HG03280 (cell line): ENCODE results near the gene SULT1B1.

Experiments
- ATAC-seq: cut with Tn5 transposase; IDR thresholded peaks from one replicate; pipeline ENCODE4 v1.9.1; 2021; ENCODE audit warnings: mild to moderate bottlenecking, moderate library complexity; ENCODE audit not compliant: unreplicated experiment

The SULT1B1 gene

DNA sequence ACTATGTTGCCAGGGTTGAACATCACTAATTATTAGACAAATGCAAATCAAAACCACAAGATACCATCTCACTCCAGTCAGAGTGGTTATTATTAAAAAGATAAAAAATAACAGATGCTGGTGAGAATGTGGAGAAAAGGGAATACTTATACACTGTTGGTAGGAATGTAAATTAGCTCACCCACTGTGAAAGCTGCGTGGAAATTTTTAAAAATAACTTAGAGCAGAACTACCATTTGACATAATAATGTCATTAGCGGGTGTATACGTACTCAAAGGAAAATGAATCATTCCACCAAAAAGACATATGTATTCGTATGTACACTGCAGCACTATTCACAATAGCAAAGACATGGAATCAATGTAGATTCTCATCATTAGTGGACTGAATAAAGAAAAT lies 58.7 kb downstream of the SULT1B1 start:
- ATAC-seq: no peak

DNA sequence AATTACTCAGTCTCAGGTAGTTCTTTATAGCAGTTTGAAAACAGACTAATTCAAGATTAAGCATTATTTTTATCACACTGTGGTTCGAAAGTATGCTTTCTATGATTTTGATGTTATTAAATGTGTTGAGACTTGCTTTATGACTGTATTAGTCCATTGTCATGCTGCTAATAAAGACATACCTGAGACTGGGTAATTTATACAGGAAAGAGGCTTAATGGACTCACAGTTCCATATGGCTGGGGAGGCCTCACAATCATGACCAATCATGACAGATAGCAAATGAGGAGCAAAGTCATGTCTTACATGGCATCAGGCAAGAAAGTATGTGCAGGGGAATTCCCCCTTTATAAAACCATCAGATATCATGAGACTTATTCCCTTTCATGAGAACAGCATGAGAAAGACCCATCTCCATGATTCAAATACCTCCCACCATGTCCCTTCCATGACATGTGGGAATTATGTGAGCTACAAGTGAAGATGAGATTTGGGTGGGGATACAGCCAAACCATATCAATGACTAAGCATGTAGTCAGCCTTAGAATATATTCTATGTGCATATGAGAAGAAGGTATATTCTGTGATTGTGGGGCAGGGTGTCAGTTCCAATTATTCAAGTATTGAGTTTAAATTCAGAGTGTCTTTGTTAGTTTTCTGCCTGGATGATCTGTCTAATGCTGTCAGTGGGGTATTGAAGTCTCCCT lies 62.7 kb downstream of the SULT1B1 start:
- no peak for ATAC-seq

DNA sequence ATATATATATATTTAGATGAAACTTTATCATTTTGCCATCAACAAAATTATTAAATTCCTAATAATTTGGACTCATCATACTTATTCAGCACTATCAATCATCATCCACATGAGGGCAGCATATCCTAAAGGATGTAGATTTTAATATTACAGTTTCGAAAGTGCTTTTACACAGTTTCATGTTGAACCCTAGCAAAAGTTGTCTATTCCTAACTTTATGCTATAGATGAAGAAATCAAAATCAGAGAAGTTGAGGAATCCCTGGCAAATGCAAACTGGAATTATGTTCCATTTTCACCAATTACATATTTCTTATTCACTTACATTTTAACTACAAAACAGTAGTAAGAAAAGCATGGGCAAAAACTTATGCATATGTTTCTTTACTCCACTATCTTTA lies 70.8 kb downstream of the SULT1B1 start:
- no peak for ATAC-seq

DNA sequence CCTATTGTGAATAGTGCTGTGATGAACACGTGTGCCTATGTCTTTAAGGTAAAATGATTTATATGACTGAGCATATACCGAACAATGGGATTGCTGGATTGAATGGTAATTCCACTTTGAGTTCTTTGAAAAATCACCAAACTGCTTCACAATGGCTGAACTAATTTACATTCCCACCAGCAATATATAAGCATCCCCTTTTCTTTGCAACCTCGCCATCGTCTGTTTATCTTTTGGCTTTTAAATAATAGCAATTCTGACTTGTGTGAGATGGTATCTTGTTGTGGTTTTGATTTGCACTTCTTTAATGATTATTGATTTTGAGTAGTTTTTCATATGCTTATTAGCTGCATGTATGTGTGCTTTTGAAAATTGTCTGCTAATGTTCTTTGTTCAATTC lies 75.6 kb downstream of the SULT1B1 start:
- no peak for ATAC-seq
